ENCODE results near the gene MRPS22. TPM values are rescaled to one million over a fixed set of nuclear protein-coding genes. Genes with fewer than 3 reads are reported as not detected.

The MRPS22 gene
- total and polyA plus RNA-seq, 2 of the 13 experiments (the other 11 are each of a cell fraction or from before 2014, with no cell fraction given), result 52.7 to 113 TPM

DNA sequence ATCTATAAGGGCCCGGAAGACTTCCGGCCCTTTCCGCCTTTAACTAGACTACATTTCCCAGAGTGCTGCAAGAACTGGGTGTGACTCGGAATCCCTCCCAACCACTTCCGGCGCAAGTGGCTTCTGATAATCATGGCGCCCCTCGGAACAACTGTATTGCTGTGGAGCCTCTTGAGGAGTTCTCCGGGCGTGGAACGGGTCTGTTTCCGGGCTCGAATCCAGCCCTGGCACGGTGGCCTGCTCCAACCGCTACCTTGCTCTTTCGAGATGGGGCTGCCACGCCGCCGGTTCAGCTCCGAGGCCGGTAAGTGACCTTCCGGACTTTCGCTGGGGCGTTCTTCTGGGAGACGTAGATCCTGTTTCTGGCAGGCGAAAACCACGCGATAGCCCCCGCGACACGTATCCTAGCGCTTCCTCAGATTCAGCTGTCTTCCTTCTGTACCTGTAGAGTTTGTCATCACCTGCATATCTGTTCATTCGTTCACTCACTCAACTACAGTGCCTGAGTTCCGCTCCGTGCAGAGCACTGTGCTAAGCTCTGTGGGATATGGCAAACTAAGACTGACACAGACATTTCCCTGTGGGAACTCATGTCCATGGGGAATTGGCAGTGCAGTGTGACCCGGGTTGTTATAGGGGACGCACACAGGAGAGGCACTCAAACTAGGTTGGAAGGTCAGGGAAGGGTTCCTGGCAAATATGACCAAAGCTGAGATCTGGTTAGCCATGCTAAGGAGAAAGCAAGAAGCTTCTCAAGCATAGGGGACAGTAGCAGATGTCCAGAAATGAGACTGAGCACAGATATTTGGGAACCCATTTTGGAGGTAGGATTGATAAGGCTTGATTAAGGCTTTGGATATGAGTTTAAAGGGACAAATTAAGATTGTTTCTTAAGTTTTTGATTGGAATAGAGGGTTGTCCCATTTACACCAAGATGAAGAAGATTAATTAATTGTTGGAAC is at the start of gene MRPS22 (continued):
- TF ChIP-seq, protein P1, sequence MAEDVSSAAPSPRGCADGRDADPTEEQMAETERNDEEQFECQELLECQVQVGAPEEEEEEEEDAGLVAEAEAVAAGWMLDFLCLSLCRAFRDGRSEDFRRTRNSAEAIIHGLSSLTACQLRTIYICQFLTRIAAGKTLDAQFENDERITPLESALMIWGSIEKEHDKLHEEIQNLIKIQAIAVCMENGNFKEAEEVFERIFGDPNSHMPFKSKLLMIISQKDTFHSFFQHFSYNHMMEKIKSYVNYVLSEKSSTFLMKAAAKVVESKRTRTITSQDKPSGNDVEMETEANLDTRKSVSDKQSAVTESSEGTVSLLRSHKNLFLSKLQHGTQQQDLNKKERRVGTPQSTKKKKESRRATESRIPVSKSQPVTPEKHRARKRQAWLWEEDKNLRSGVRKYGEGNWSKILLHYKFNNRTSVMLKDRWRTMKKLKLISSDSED (CRISPR knock-in tag; IDR thresholded peaks at IDR 0.05), result no peak
- TF ChIP-seq, protein P2, sequence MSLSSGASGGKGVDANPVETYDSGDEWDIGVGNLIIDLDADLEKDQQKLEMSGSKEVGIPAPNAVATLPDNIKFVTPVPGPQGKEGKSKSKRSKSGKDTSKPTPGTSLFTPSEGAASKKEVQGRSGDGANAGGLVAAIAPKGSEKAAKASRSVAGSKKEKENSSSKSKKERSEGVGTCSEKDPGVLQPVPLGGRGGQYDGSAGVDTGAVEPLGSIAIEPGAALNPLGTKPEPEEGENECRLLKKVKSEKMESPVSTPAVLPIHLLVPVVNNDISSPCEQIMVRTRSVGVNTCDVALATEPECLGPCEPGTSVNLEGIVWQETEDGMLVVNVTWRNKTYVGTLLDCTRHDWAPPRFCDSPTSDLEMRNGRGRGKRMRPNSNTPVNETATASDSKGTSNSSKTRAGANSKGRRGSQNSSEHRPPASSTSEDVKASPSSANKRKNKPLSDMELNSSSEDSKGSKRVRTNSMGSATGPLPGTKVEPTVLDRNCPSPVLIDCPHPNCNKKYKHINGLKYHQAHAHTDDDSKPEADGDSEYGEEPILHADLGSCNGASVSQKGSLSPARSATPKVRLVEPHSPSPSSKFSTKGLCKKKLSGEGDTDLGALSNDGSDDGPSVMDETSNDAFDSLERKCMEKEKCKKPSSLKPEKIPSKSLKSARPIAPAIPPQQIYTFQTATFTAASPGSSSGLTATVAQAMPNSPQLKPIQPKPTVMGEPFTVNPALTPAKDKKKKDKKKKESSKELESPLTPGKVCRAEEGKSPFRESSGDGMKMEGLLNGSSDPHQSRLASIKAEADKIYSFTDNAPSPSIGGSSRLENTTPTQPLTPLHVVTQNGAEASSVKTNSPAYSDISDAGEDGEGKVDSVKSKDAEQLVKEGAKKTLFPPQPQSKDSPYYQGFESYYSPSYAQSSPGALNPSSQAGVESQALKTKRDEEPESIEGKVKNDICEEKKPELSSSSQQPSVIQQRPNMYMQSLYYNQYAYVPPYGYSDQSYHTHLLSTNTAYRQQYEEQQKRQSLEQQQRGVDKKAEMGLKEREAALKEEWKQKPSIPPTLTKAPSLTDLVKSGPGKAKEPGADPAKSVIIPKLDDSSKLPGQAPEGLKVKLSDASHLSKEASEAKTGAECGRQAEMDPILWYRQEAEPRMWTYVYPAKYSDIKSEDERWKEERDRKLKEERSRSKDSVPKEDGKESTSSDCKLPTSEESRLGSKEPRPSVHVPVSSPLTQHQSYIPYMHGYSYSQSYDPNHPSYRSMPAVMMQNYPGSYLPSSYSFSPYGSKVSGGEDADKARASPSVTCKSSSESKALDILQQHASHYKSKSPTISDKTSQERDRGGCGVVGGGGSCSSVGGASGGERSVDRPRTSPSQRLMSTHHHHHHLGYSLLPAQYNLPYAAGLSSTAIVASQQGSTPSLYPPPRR (CRISPR knock-in tag; IDR thresholded peaks at IDR 0.05; ENCODE audit: borderline replicate concordance), result no peak
- TF ChIP-seq ZNF333 (CRISPR knock-in tag; IDR thresholded peaks at IDR 0.05; ENCODE audit: borderline replicate concordance), result no peak
- TF ChIP-seq, protein P3, sequence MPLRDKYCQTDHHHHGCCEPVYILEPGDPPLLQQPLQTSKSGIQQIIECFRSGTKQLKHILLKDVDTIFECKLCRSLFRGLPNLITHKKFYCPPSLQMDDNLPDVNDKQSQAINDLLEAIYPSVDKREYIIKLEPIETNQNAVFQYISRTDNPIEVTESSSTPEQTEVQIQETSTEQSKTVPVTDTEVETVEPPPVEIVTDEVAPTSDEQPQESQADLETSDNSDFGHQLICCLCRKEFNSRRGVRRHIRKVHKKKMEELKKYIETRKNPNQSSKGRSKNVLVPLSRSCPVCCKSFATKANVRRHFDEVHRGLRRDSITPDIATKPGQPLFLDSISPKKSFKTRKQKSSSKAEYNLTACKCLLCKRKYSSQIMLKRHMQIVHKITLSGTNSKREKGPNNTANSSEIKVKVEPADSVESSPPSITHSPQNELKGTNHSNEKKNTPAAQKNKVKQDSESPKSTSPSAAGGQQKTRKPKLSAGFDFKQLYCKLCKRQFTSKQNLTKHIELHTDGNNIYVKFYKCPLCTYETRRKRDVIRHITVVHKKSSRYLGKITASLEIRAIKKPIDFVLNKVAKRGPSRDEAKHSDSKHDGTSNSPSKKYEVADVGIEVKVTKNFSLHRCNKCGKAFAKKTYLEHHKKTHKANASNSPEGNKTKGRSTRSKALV (CRISPR knock-in tag; IDR thresholded peaks at IDR 0.05), result no peak; the same call in 1 of the 2 replicates
- no peak for TF ChIP-seq ARHGAP35 (CRISPR knock-in tag; IDR thresholded peaks at IDR 0.05; ENCODE audit: borderline replicate concordance)
- no peak for TF ChIP-seq U2AF2 (IDR thresholded peaks at IDR 0.05; ENCODE audit: low read depth, low read length)
- no peak for TF ChIP-seq ZNF484 (CRISPR knock-in tag; IDR thresholded peaks at IDR 0.05; ENCODE audit: borderline replicate concordance, low read depth)
- TF ChIP-seq, protein P4, sequence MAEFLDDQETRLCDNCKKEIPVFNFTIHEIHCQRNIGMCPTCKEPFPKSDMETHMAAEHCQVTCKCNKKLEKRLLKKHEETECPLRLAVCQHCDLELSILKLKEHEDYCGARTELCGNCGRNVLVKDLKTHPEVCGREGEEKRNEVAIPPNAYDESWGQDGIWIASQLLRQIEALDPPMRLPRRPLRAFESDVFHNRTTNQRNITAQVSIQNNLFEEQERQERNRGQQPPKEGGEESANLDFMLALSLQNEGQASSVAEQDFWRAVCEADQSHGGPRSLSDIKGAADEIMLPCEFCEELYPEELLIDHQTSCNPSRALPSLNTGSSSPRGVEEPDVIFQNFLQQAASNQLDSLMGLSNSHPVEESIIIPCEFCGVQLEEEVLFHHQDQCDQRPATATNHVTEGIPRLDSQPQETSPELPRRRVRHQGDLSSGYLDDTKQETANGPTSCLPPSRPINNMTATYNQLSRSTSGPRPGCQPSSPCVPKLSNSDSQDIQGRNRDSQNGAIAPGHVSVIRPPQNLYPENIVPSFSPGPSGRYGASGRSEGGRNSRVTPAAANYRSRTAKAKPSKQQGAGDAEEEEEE (CRISPR knock-in tag; IDR thresholded peaks at IDR 0.05; ENCODE audit: borderline replicate concordance), result no peak
- 0 out of 2 replicates have a peak, but pooled peaks have one; percentile 44 for TF ChIP-seq KLF15 (CRISPR knock-in tag; IDR thresholded peaks at IDR 0.05; ENCODE audit: borderline replicate concordance)
- TF ChIP-seq CENPX (CRISPR knock-in tag; IDR thresholded peaks at IDR 0.05), result no peak
- TF ChIP-seq ZNF674 (CRISPR knock-in tag; IDR thresholded peaks at IDR 0.05; ENCODE audit: low read depth), result no peak
- TF ChIP-seq ZNF607 (CRISPR knock-in tag; IDR thresholded peaks at IDR 0.05; ENCODE audit: borderline replicate concordance), result 0 out of 2 replicates have a peak, but pooled peaks have one; percentile 28
- no peak for TF ChIP-seq FIP1L1 (IDR thresholded peaks at IDR 0.05; ENCODE audit: borderline replicate concordance, insufficient read depth, low read depth, low read length)

Data from HepG2 (cell line).